Measurements from ENCODE around the gene PLCB1.

Gene PLCB1

GRCh38 chr20:8175741-8176675 is 43.9 kb downstream of the PLCB1 start:
- Histone ChIP-seq H2AK5ac (ENCODE audit: low read length) (no peak overlapping the region), H3K14ac (ENCODE audit: low read length) (no peak overlapping the region), H2BK120ac (ENCODE audit: insufficient read depth, low read length, poor library complexity) (no peak overlapping the region), H3K4me3 (ENCODE audit: low read depth, low read length) (no peak overlapping the region), H2AFZ (ENCODE audit: insufficient read depth, low read length, poor library complexity) (no peak overlapping the region), H4K8ac (ENCODE audit: low read depth, low read length) (no peak overlapping the region), H2BK12ac (ENCODE audit: low read length) (no peak overlapping the region), H3K36me3 (ENCODE audit: control insufficient read depth in 1 of 2, insufficient read depth in 2 of 2, low read length in 2 of 2) (no peaks in the 10 kb centered on the region), H3K4me1 (ENCODE audit: control insufficient read depth in 1 of 2, insufficient read depth in 2 of 2, low read length in 2 of 2) (no peaks in the 10 kb centered on the region), H3K27me3 (ENCODE audit: insufficient read depth, low read length) (no peaks in the 10 kb centered on the region), H4K91ac (ENCODE audit: low read depth, low read length) (no peak overlapping the region), H3K9me3 (ENCODE audit: insufficient read depth, low read depth, low read length) (no peaks in the 10 kb centered on the region), H3K4me2 (ENCODE audit: low read length) (no peak overlapping the region), H3K79me1 (ENCODE audit: low read length) (no peaks in the 10 kb centered on the region), H4K12ac (ENCODE audit: low read depth, low read length) (no peak overlapping the region), H3K23ac (ENCODE audit: low read length) (no peak overlapping the region), H3K79me2 (ENCODE audit: control insufficient read depth, insufficient read depth, low read length, poor library complexity) (no peaks in the 10 kb centered on the region), H3K4ac (ENCODE audit: low read depth, low read length) (no peak overlapping the region), H3K18ac (ENCODE audit: low read length) (no peak overlapping the region), H2BK5ac (ENCODE audit: low read depth, low read length, poor library complexity) (no peak overlapping the region), H3K9ac (ENCODE audit: low read length) (no peak overlapping the region), H3K27ac (ENCODE audit: low read depth, low read length) (no peak overlapping the region)
- no CpG with 5 or more reads among the region's 6 CpGs for WGBS (ENCODE audit: extremely low coverage, insufficient coverage, insufficient read length)
- DNase-seq, result no peak

- Histone ChIP-seq H3K9ac (ENCODE audit: low read length) (no peak overlapping the region), H3K18ac (ENCODE audit: low read length) (no peak overlapping the region), H2BK12ac (ENCODE audit: low read length) (no peak overlapping the region), H2AFZ (ENCODE audit: insufficient read depth, low read length, poor library complexity) (no peak overlapping the region), H3K79me1 (ENCODE audit: low read length) (no peaks in the 10 kb centered on the region), H3K4me1 (ENCODE audit: control insufficient read depth in 1 of 2, insufficient read depth in 2 of 2, low read length in 2 of 2) (no peaks in the 10 kb centered on the region), H3K23ac (ENCODE audit: low read length) (no peak overlapping the region), H3K27ac (ENCODE audit: low read depth, low read length) (no peak overlapping the region), H4K12ac (ENCODE audit: low read depth, low read length) (no peak overlapping the region), H2BK120ac (ENCODE audit: insufficient read depth, low read length, poor library complexity) (no peak overlapping the region), H2BK5ac (ENCODE audit: low read depth, low read length, poor library complexity) (no peak overlapping the region), H4K8ac (ENCODE audit: low read depth, low read length) (no peak overlapping the region), H4K91ac (ENCODE audit: low read depth, low read length) (no peak overlapping the region), H3K27me3 (ENCODE audit: insufficient read depth, low read length) (no peaks in the 10 kb centered on the region), H3K4ac (ENCODE audit: low read depth, low read length) (no peak overlapping the region), H3K9me3 (ENCODE audit: insufficient read depth, low read depth, low read length) (no peaks in the 10 kb centered on the region), H3K4me2 (ENCODE audit: low read length) (no peak overlapping the region), H3K14ac (ENCODE audit: low read length) (no peak overlapping the region), H3K36me3 (ENCODE audit: control insufficient read depth in 1 of 2, insufficient read depth in 2 of 2, low read length in 2 of 2) (no peaks in the 10 kb centered on the region), H3K79me2 (ENCODE audit: control insufficient read depth, insufficient read depth, low read length, poor library complexity) (no peaks in the 10 kb centered on the region), H2AK5ac (ENCODE audit: low read length) (no peak overlapping the region), H3K4me3 (ENCODE audit: low read depth, low read length) (no peak overlapping the region)
- peak; percentile 14 to 75 for DNase-seq
- whole genome bisulfite sequencing (ENCODE audit: extremely low coverage, insufficient coverage, insufficient read length), result no CpG with 5 or more reads among the region's 2 CpGs
Measured at GRCh38 chr20:8183526-8183925, 51.5 kb downstream of the PLCB1 start.

DNA sequence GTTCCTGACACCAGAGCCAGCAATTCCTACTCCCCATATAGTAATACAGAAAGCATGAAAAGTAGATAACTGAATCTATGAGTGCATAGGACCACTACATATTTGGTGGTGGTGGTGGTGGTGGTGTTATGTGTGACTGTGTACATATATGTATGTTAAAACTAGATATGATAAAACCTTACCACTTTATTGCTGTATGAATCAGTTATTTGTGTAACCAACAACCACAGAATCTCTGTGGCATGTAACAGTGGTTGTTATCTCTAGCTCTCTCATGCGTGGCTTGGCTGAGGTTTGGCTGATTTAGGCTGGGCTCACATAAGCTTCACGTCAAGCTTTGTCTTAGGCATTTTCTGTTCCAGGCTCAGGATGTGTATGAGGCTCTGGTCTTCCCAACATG is 55.7 kb downstream of the PLCB1 start:
- no peak for DNase-seq
- no CpG with 5 or more reads among the region's 2 CpGs for WGBS (ENCODE audit: extremely low coverage, insufficient coverage, insufficient read length)

DNA sequence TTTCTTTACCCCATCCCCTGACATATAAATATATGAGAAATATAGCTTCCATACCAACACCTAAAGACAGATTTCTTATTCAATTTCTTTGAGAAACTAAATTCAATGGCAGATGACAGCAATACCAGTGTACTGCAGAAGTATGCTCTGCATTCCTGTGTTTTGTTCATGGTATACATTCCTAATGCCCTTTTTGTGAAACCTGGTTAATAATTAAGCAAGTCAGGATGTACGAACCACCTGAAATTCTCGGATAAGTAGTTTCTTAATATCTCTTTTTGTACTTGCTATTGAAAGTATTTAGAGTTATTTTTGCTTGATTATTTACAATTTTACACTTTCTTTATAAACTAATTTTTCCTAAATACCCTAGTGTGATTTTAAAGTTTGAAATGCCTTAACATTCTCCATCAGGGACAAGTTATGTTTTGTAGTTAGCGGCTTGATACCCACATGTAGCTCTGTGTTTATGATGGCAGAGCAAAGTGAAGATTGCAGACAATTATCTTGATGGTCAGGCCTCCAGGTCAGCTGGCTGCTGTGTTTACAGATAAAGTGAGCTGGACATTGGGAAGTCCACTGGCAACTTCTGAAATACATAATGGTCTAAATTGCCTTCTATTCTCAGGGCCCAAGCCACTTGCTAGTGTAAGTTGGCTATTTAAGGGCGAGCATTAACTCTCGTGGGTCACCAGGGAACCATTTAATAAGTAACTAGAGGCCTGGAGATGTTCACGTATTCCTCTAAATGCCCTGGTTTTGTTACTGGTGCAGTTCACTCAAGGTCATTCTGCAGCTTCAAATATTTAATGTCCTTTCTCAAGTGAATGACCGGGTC is 58.2 kb downstream of the PLCB1 start:
- Histone ChIP-seq H3K4me1 (ENCODE audit: control insufficient read depth in 1 of 2, insufficient read depth in 2 of 2, low read length in 2 of 2) (no peaks in the 10 kb centered on the region), H4K12ac (ENCODE audit: low read depth, low read length) (no peak overlapping the region), H2AK5ac (ENCODE audit: low read length) (no peak overlapping the region), H3K4ac (ENCODE audit: low read depth, low read length) (no peak overlapping the region), H3K14ac (ENCODE audit: low read length) (no peak overlapping the region), H4K8ac (ENCODE audit: low read depth, low read length) (no peak overlapping the region), H3K23ac (ENCODE audit: low read length) (no peak overlapping the region), H3K79me1 (ENCODE audit: low read length) (no peaks in the 10 kb centered on the region), H4K91ac (ENCODE audit: low read depth, low read length) (no peak overlapping the region), H2BK12ac (ENCODE audit: low read length) (no peak overlapping the region), H3K4me3 (ENCODE audit: low read depth, low read length) (no peak overlapping the region), H3K9me3 (ENCODE audit: insufficient read depth, low read depth, low read length) (no peaks in the 10 kb centered on the region), H2BK5ac (ENCODE audit: low read depth, low read length, poor library complexity) (no peak overlapping the region), H3K18ac (ENCODE audit: low read length) (no peak overlapping the region), H3K36me3 (ENCODE audit: control insufficient read depth in 1 of 2, insufficient read depth in 2 of 2, low read length in 2 of 2) (no peaks in the 10 kb centered on the region), H3K79me2 (ENCODE audit: control insufficient read depth, insufficient read depth, low read length, poor library complexity) (no peaks in the 10 kb centered on the region), H3K4me2 (ENCODE audit: low read length) (no peak overlapping the region), H3K27me3 (ENCODE audit: insufficient read depth, low read length) (no peaks in the 10 kb centered on the region), H3K9ac (ENCODE audit: low read length) (no peak overlapping the region), H2BK120ac (ENCODE audit: insufficient read depth, low read length, poor library complexity) (no peak overlapping the region), H3K27ac (ENCODE audit: low read depth, low read length) (no peak overlapping the region), H2AFZ (ENCODE audit: insufficient read depth, low read length, poor library complexity) (no peak overlapping the region)
- WGBS (ENCODE audit: extremely low coverage, insufficient coverage, insufficient read length), result no CpG with 5 or more reads among the region's 7 CpGs
- DNase-seq, result peak; percentile 7 to 67

More for the DNA sequence above, 55.7 kb downstream of the PLCB1 start:
- Histone ChIP-seq H2BK120ac (ENCODE audit: insufficient read depth, low read length, poor library complexity) (no peak overlapping the region), H3K14ac (ENCODE audit: low read length) (no peak overlapping the region), H2BK5ac (ENCODE audit: low read depth, low read length, poor library complexity) (no peak overlapping the region), H3K18ac (ENCODE audit: low read length) (no peak overlapping the region), H3K4me3 (ENCODE audit: low read depth, low read length) (no peak overlapping the region), H3K36me3 (ENCODE audit: control insufficient read depth in 1 of 2, insufficient read depth in 2 of 2, low read length in 2 of 2) (no peaks in the 10 kb centered on the region), H3K79me1 (ENCODE audit: low read length) (no peaks in the 10 kb centered on the region), H3K27ac (ENCODE audit: low read depth, low read length) (no peak overlapping the region), H3K4me1 (ENCODE audit: control insufficient read depth in 1 of 2, insufficient read depth in 2 of 2, low read length in 2 of 2) (no peaks in the 10 kb centered on the region), H3K9me3 (ENCODE audit: insufficient read depth, low read depth, low read length) (no peaks in the 10 kb centered on the region), H3K9ac (ENCODE audit: low read length) (no peak overlapping the region), H3K4me2 (ENCODE audit: low read length) (no peak overlapping the region), H2AFZ (ENCODE audit: insufficient read depth, low read length, poor library complexity) (no peak overlapping the region), H3K23ac (ENCODE audit: low read length) (no peak overlapping the region), H2AK5ac (ENCODE audit: low read length) (no peak overlapping the region), H3K4ac (ENCODE audit: low read depth, low read length) (no peak overlapping the region), H3K27me3 (ENCODE audit: insufficient read depth, low read length) (no peaks in the 10 kb centered on the region), H2BK12ac (ENCODE audit: low read length) (no peak overlapping the region), H3K79me2 (ENCODE audit: control insufficient read depth, insufficient read depth, low read length, poor library complexity) (no peaks in the 10 kb centered on the region), H4K12ac (ENCODE audit: low read depth, low read length) (no peak overlapping the region), H4K8ac (ENCODE audit: low read depth, low read length) (no peak overlapping the region), H4K91ac (ENCODE audit: low read depth, low read length) (no peak overlapping the region)

All from trophoblast cell (in vitro differentiated cells and primary cell).